Measurements from ENCODE around the gene S100A3.
"Not testable (repeated sequence)": the region's sequence is repeated elsewhere in the genome, so short reads cannot be mapped to it uniquely, and the experiment has no call there.

GRCh38 chr1:153575081-153575491, 26.0 kb upstream of the S100A3 start:
- not testable (repeated sequence) for TF ChIP-seq CTCF, POLR2A (IDR thresholded peaks at IDR 0.05)

All from tibial nerve (tissue), 3 donors.